ENCODE data around the gene CLDN14. TPM values are rescaled to one million over a fixed set of nuclear protein-coding genes. Genes with fewer than 3 reads are reported as not detected.

CLDN14 gene
- total RNA-seq, 4 donors from 2014 or later: not detected

DNA sequence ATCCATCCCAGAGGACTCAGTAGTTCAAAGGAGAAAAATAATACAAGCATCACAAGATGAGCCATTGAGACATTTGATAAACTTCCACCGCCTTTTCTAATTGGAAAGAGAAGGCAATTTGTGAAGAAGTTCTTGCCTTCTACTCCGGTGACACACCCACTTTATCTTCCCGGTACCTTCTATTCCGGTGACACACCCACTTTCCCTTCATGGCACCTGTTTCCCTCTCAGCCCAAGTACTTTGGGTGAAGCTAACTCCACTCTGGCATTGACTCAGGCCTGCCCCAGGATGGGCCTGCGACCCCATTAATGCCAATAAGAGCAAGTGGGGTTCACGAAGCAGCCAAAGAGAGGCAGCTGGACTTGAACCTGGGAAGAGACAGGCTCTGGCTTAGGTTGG, 38.2 kb downstream of the CLDN14 start:
- TF ChIP-seq POLR2A (IDR thresholded peaks at IDR 0.05): no peak
- TF ChIP-seq, protein P1, sequence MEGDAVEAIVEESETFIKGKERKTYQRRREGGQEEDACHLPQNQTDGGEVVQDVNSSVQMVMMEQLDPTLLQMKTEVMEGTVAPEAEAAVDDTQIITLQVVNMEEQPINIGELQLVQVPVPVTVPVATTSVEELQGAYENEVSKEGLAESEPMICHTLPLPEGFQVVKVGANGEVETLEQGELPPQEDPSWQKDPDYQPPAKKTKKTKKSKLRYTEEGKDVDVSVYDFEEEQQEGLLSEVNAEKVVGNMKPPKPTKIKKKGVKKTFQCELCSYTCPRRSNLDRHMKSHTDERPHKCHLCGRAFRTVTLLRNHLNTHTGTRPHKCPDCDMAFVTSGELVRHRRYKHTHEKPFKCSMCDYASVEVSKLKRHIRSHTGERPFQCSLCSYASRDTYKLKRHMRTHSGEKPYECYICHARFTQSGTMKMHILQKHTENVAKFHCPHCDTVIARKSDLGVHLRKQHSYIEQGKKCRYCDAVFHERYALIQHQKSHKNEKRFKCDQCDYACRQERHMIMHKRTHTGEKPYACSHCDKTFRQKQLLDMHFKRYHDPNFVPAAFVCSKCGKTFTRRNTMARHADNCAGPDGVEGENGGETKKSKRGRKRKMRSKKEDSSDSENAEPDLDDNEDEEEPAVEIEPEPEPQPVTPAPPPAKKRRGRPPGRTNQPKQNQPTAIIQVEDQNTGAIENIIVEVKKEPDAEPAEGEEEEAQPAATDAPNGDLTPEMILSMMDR (IDR thresholded peaks at IDR 0.05): no peak
- no peaks in the 10 kb centered on the region for H3K27me3 ChIP-seq
- no peak overlapping the region for H3K27ac ChIP-seq
- no peak overlapping the region for H3K4me3 ChIP-seq (replicated peaks in 1 of 3)
- no peaks in the 10 kb centered on the region for H3K9me3 ChIP-seq
- H3K4me1 ChIP-seq: no peaks in the 10 kb centered on the region
- no peaks in the 10 kb centered on the region for H3K36me3 ChIP-seq
- DNase-seq: no peak
- WGBS, 2 donors: 89 to 93% methylated on average over 6 of the region's 6 CpGs
- intact Hi-C loops (cut with DNase I): no loop called here

DNA sequence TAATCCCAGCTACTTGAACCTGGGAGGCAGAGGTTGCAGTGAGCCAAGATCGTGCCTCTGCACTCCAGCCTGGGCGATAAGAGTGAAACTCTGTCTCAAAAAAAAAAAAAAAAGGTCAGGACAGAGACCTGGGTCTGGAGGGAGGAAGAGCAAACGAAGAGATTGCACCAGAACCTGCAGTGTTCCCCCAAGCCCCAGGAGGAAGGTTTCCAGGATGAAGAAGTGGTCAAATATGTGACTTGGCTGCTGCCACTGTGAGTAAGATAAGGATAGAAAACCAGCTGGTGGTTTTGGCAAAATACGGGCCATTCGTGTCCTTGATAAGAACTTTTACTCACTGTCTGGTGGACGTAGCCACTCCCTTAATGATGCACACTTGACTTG, 42.2 kb downstream of the CLDN14 start:
- 71 to 75% methylated on average over 6 of the region's 6 CpGs for WGBS, 2 donors

DNA sequence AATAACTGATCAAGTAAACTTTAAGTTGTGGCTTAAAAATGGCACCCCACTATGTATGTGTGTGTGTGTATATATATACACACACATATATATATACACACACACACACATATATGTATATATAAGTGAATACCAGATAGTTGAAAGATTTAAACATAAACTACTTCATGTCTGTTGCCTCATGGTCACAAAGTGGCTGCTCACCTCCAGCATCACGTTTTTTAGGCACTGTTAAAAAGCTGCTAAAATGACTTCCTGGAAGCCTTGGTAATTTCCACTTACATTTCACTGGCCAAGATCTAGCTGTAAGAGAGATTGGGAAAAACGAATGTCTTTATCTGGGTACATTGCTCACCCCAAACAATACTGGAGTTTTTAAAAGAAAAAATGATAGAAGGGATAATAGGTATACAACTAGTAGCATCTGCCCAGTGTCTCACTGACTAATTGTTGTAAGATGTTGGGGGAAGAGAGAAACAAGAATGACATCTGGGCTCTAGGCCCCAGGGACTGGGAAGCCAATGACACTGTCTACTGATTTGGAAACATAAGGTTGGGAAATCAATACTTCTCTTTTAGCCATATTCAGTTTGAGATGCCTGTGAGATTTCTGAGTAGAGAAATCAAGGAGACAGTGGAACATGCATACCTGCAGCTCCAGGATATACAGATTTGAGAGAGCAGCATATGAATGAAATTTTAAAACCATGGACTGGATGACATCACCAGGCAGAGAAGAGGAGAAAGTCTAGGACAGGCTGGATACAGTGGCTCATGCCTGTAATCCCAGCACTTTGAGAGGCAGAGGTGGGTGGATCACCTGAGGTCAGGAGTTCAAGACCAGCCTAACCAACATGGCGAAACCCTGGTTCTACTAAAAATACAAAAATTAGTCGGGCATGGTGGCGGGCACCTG, 42.8 kb downstream of the CLDN14 start:
- no peaks in the 10 kb centered on the region for H3K27me3 ChIP-seq
- H3K27ac ChIP-seq: no peak overlapping the region
- H3K4me1 ChIP-seq: no peaks in the 10 kb centered on the region
- WGBS, 2 donors: 91 to 92% methylated on average over 5 of the region's 5 CpGs
- no peaks in the 10 kb centered on the region for H3K9me3 ChIP-seq
- H3K4me3 ChIP-seq (replicated peaks in 1 of 3): no peak overlapping the region
- no peak for DNase-seq
- H3K36me3 ChIP-seq: no peaks in the 10 kb centered on the region
- intact Hi-C loops (cut with DNase I): no loop called here
- TF ChIP-seq, protein P1 (IDR thresholded peaks at IDR 0.05): no peak
- no peak for TF ChIP-seq POLR2A (IDR thresholded peaks at IDR 0.05)

More for the DNA sequence above, 42.2 kb downstream of the CLDN14 start:
- intact Hi-C loops (cut with DNase I): no loop called here
- Histone ChIP-seq H3K36me3 (no peaks in the 10 kb centered on the region), H3K9me3 (no peaks in the 10 kb centered on the region), H3K4me1 (no peaks in the 10 kb centered on the region), H3K4me3 (replicated peaks in 1 of 3) (no peak overlapping the region), H3K27ac (no peak overlapping the region), H3K27me3 (no peaks in the 10 kb centered on the region)
- TF ChIP-seq POLR2A (IDR thresholded peaks at IDR 0.05): no peak
- TF ChIP-seq, protein P1 (IDR thresholded peaks at IDR 0.05): no peak
- DNase-seq: no peak

DNA sequence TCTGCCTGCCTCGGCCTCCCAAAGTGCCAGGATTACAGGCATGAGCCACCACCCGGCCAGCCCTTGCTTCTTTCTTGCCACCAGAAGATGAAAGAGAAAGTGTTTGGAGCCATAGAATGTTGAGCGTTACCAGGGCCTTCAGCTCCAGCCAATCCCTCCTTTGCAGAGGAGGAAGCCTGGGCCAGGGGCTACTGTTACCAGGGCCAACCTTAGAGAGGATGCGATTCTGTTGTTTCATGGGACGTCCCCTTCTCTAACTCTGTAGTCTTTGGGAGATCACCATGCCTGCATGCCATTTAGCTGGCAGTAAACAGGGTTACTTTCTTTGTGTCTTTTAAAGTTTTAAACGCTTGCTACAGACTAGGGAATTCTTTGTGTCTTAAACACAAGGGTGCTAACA, 45.8 kb downstream of the CLDN14 start:
- TF ChIP-seq POLR2A (IDR thresholded peaks at IDR 0.05): no peak
- TF ChIP-seq, protein P1 (IDR thresholded peaks at IDR 0.05): no peak
- intact Hi-C loops (cut with DNase I): no loop called here
- H3K27me3 ChIP-seq: no peaks in the 10 kb centered on the region
- H3K4me3 ChIP-seq (replicated peaks in 1 of 3): no peak overlapping the region
- H3K9me3 ChIP-seq: no peaks in the 10 kb centered on the region
- H3K4me1 ChIP-seq: peaks cover 0 to 4% of the 10 kb centered on the region in 2 donors
- no peak for DNase-seq
- H3K36me3 ChIP-seq: no peaks in the 10 kb centered on the region
- WGBS, 2 donors: 87 to 94% methylated on average over 6 of the region's 6 CpGs
- H3K27ac ChIP-seq: no peak overlapping the region

DNA sequence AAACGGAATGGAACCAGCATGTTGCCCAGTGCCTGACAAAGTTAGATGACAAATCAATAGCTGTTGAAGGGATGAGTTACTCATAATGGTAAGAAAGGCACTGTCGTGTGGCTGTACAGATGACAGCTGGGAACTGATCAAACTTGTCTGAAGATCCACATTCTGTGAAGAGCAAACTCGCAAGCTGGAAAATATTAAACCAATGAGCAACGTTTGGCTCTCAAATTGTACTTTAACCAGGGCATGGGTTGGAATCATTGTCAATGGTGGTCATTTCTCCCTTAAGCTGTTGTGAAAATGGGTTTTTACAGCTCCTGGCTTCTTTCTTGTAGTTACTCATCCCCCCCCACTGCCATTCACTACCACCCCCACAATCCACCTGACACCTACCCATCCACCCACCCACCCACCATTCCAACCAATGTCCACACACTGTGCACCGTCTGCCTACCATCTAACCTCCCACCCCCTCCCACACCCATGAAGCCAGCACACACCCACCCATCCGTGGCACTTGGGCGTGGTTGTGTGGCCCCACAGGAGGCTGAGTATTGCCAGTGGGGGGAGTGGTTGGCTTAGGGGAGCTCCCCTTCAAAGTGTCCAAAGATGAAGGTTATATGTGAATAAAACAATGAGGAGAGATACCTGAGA, 46.7 kb downstream of the CLDN14 start:
- Histone ChIP-seq H3K4me1 (peaks cover 0 to 12% of the 10 kb centered on the region in 2 donors), H3K27ac (no peak overlapping the region), H3K36me3 (no peaks in the 10 kb centered on the region), H3K4me3 (replicated peaks in 1 of 3) (no peak overlapping the region), H3K27me3 (no peaks in the 10 kb centered on the region), H3K9me3 (no peaks in the 10 kb centered on the region)
- intact Hi-C loops (cut with DNase I): no loop called here
- 91 to 93% methylated on average over 7 of the region's 7 CpGs for WGBS, 2 donors
- no peak for TF ChIP-seq POLR2A (IDR thresholded peaks at IDR 0.05)
- TF ChIP-seq, protein P1 (IDR thresholded peaks at IDR 0.05): no peak
- no peak for DNase-seq

Data from thyroid gland (tissue), 4 donors.